ENCODE measurements around the gene CDC14A.

GRCh38 chr1:100557606-100557953 is 205.3 kb downstream of the CDC14A start:
- TF ChIP-seq POLR2AphosphoS5 (IDR thresholded peaks at IDR 0.05; ENCODE audit: low read depth) (no peak), CTCF (IDR thresholded peaks at IDR 0.05; ENCODE audit: insufficient read depth, low read length) (no peak), REST (IDR thresholded peaks at IDR 0.05; ENCODE audit: insufficient replicate concordance, low read depth) (no peak)
